ENCODE measurements around the gene YPEL5.

The YPEL5 gene

DNA sequence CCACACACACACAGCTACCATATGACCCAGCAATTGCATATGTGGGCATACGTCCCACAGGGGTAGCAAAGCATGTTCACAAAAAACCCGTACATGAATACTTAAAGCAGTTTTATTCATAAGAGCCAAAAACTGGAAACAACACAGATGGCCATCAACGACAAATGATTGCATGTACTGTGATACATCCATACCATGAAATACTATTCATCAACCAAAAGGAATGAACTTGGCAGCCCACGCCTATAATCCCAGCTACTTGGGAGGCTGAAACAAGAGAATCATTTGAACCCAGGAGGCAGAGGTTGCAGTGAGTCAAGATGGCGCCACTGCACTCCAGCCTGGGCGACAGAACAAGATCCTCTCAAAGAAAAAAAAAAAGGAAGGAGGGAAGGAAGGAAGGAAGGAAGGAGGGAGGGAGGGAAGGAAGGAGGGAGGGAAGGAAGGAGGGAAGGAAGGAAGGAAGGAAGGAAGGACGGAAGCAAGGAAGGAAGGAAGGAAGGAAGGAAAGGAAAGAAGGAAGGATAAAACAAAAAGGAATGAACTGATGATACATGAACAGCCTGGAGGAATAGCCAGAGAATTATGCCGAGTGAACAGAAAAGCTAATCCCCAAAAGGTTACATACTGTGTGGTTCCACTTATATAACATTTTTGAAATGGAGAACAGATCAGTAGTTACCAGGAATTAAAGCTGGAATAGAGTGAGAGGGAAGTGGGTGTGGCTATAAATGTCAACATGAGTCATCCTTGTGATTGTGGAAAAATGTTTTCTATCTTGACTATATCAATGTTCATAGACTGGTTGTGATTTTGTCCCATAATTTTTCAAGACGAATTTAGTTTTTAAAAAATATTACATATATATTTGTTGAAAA is 19.6 kb upstream of the YPEL5 start:
- no peak for TF ChIP-seq EZH2phosphoT487 (IDR thresholded peaks at IDR 0.05; ENCODE audit: borderline replicate concordance)
- TF ChIP-seq, protein P1, sequence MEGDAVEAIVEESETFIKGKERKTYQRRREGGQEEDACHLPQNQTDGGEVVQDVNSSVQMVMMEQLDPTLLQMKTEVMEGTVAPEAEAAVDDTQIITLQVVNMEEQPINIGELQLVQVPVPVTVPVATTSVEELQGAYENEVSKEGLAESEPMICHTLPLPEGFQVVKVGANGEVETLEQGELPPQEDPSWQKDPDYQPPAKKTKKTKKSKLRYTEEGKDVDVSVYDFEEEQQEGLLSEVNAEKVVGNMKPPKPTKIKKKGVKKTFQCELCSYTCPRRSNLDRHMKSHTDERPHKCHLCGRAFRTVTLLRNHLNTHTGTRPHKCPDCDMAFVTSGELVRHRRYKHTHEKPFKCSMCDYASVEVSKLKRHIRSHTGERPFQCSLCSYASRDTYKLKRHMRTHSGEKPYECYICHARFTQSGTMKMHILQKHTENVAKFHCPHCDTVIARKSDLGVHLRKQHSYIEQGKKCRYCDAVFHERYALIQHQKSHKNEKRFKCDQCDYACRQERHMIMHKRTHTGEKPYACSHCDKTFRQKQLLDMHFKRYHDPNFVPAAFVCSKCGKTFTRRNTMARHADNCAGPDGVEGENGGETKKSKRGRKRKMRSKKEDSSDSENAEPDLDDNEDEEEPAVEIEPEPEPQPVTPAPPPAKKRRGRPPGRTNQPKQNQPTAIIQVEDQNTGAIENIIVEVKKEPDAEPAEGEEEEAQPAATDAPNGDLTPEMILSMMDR (conservative IDR thresholded peaks at IDR 0.05; ENCODE audit: low read length): no peak
- Histone ChIP-seq H3K9me2 (replicated peaks; ENCODE audit: low read depth, low read length) (no peaks in the 10 kb centered on the region), H3K4me1 (ENCODE audit: insufficient read depth, low read length, poor library complexity, severe bottlenecking) (no peaks in the 10 kb centered on the region), H4K20me1 (ENCODE audit: insufficient read depth, low read length, poor library complexity, severe bottlenecking) (no peaks in the 10 kb centered on the region), H3K9me3 (ENCODE audit: insufficient read depth, low read depth, low read length) (no peaks in the 10 kb centered on the region), H3K79me2 (ENCODE audit: insufficient read depth, low read length) (no peaks in the 10 kb centered on the region), H3F3A (ENCODE audit: low read depth) (no peaks in the 10 kb centered on the region), H3K9ac (ENCODE audit: low read depth, low read length, poor library complexity, severe bottlenecking) (no peak overlapping the region), H3K36me3 (ENCODE audit: insufficient read depth, low read length) (no peaks in the 10 kb centered on the region), H3K4me2 (ENCODE audit: low read depth, low read length, poor library complexity, severe bottlenecking) (no peak overlapping the region), H3K27me3 (ENCODE audit: insufficient read depth, low read length, poor library complexity, severe bottlenecking) (no peaks in the 10 kb centered on the region), H3K4me3 (ENCODE audit: low read length, poor library complexity, severe bottlenecking) (no peak overlapping the region), H2AFZ (ENCODE audit: low read length) (no peak overlapping the region)

DNA sequence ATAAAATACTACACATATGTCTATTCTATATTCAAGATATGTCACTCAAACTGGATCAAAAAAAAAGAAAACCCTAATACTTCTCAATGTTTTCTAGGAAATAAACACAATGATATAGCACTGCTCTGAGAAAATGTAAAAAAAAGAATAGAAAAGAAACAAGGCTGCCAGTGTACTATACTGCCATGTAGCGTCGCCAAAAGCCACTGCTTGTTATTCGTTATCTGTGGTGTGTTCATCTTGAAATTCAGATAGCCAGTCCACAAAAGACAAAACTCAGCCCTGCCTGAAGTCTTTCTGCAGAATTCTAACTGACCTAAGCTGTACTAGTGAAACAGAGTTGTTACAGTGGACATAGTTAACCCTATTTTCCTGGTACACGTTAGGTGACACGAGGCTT is 12.2 kb upstream of the YPEL5 start:
- Histone ChIP-seq H3K4me3 (ENCODE audit: low read length, poor library complexity, severe bottlenecking) (no peak overlapping the region), H3K4me2 (ENCODE audit: low read depth, low read length, poor library complexity, severe bottlenecking) (no peak overlapping the region), H3K79me2 (ENCODE audit: insufficient read depth, low read length) (no peaks in the 10 kb centered on the region), H3K27me3 (ENCODE audit: insufficient read depth, low read length, poor library complexity, severe bottlenecking) (no peaks in the 10 kb centered on the region), H3K36me3 (ENCODE audit: insufficient read depth, low read length) (no peaks in the 10 kb centered on the region), H3K4me1 (ENCODE audit: insufficient read depth, low read length, poor library complexity, severe bottlenecking) (no peaks in the 10 kb centered on the region), H3F3A (ENCODE audit: low read depth) (no peaks in the 10 kb centered on the region), H3K9me2 (replicated peaks; ENCODE audit: low read depth, low read length) (no peaks in the 10 kb centered on the region), H3K9me3 (ENCODE audit: insufficient read depth, low read depth, low read length) (no peaks in the 10 kb centered on the region), H4K20me1 (ENCODE audit: insufficient read depth, low read length, poor library complexity, severe bottlenecking) (no peaks in the 10 kb centered on the region), H3K9ac (ENCODE audit: low read depth, low read length, poor library complexity, severe bottlenecking) (no peak overlapping the region), H2AFZ (ENCODE audit: low read length) (no peak overlapping the region)
- no peak for TF ChIP-seq EZH2phosphoT487 (IDR thresholded peaks at IDR 0.05; ENCODE audit: borderline replicate concordance)
- TF ChIP-seq, protein P1 (conservative IDR thresholded peaks at IDR 0.05; ENCODE audit: low read length): no peak

DNA sequence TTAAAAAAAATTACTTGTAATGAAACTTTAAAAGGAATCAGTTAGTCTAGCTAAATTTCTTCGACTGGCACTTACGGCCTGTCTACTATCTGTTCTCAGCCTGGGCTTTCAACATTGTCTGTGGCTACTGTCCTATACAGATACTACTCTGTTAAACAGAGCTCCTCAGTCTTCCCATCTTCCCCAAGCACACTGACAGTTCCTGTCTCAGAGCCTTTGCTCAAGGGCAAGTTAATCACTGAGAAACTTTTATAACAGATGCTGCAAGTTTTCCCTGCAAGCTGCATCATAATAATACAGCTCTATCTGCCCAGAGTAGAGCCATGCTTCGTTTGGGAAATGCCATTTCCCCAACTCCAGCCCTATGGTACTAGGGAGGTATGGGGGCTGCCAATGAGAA is 11.3 kb upstream of the YPEL5 start:
- Histone ChIP-seq H3K9ac (ENCODE audit: low read depth, low read length, poor library complexity, severe bottlenecking) (no peak overlapping the region), H3K4me3 (ENCODE audit: low read length, poor library complexity, severe bottlenecking) (no peak overlapping the region), H3F3A (ENCODE audit: low read depth) (no peaks in the 10 kb centered on the region), H3K27me3 (ENCODE audit: insufficient read depth, low read length, poor library complexity, severe bottlenecking) (no peaks in the 10 kb centered on the region), H3K9me2 (replicated peaks; ENCODE audit: low read depth, low read length) (no peaks in the 10 kb centered on the region), H3K9me3 (ENCODE audit: insufficient read depth, low read depth, low read length) (no peaks in the 10 kb centered on the region), H3K4me1 (ENCODE audit: insufficient read depth, low read length, poor library complexity, severe bottlenecking) (no peaks in the 10 kb centered on the region), H4K20me1 (ENCODE audit: insufficient read depth, low read length, poor library complexity, severe bottlenecking) (no peaks in the 10 kb centered on the region), H3K36me3 (ENCODE audit: insufficient read depth, low read length) (no peaks in the 10 kb centered on the region), H2AFZ (ENCODE audit: low read length) (no peak overlapping the region), H3K79me2 (ENCODE audit: insufficient read depth, low read length) (no peaks in the 10 kb centered on the region), H3K4me2 (ENCODE audit: low read depth, low read length, poor library complexity, severe bottlenecking) (no peak overlapping the region)
- TF ChIP-seq, protein P1 (conservative IDR thresholded peaks at IDR 0.05; ENCODE audit: low read length): no peak
- no peak for TF ChIP-seq EZH2phosphoT487 (IDR thresholded peaks at IDR 0.05; ENCODE audit: borderline replicate concordance)

Measured in Loucy (cell line).